KBM-7 (cell line): ENCODE results near the gene XKR3.
"Not testable (repeated sequence)": the region's sequence is repeated elsewhere in the genome, so short reads cannot be mapped to it uniquely, and the experiment has no call there.

Source experiments
- DNase-seq: peaks from one replicate; pipeline ENCODE4 v3.0.0-alpha.2; 2015
- in situ Hi-C: fragments of 300-500 bp; cut with MboI; formaldehyde crosslinking; loops from 2 replicates; pipeline ENCODE4 v1.14.3; 2020; ENCODE audit warnings: low sequenced_read_pairs, low pct_unique_long_range_greater_than_20kb, mixed read lengths

Gene XKR3

GRCh38 chr22:16824716-16825687, at the start of gene XKR3:
XKR3 (minus strand) TSS chr22:16825411; CDS start chr22:16808073, 17,338 bp downstream.
- peak; percentile 70 for DNase-seq
- in situ Hi-C loops: no loop called here

DNA sequence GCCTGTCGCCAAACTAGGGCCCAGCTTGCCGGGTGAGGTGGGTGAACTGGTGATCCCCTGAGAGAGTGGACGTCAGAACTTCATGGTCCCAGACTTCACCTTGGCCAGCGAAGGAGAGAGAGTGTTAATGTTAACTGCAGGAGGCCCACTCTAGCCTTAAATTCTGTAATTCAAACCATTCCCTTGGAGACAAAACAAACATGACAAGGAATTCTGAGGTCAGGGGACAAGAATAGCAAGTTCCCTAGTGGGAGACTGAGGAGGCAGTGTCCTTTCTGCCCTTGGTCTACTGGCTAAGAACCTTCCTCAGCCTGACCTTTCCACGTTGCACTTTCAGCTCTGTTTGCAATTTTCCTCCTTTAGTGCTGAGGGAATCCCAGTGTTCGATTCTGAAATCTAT, 44.4 kb upstream of the XKR3 start:
- DNase-seq: peak; percentile 21
- in situ Hi-C loops: not testable (repeated sequence)

GRCh38 chr22:16866167-16866566, 41.0 kb upstream of the XKR3 start:
- no peak for DNase-seq
- in situ Hi-C loops: no loop called here

GRCh38 chr22:16856851-16857250, 31.6 kb upstream of the XKR3 start:
- DNase-seq, in situ Hi-C loops: not testable (repeated sequence)

GRCh38 chr22:16854631-16855030, 29.4 kb upstream of the XKR3 start:
- DNase-seq: peak; percentile 9
- in situ Hi-C loops: no loop called here

DNA sequence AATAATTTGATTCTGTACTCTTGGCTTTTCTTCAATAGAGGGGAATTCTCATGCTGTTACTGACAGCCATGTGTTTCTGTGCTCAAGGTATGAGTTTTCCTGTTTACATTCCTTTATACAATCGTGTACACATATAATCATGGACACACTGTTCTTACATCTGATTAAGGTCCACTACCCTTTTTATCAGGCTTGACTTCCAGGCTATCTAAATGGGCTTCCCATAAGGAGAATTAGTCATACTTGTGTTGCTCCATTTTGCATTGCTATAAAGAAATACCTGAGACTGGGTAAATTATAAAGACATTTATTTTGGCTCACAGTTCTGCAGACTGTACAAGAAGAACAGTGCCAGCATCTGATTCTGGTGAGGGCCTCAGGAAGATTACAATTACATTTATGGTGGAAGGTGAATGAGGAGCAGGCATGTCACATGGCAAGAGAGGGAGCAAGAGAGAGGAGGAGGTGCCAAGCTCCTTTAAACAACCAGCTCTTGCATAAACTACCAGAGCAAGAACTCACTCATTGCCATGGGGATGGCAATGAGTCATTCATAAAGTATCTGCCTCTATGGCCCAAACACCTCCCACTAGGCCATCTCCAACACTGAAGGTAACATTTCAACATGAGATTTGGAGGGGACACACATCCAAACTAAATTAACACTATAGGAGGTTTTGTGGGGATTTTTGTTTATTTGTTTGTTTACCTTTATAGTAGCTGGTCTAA, 26.2 kb upstream of the XKR3 start:
- in situ Hi-C loops: not testable (repeated sequence)
- peak; percentile 11 for DNase-seq

DNA sequence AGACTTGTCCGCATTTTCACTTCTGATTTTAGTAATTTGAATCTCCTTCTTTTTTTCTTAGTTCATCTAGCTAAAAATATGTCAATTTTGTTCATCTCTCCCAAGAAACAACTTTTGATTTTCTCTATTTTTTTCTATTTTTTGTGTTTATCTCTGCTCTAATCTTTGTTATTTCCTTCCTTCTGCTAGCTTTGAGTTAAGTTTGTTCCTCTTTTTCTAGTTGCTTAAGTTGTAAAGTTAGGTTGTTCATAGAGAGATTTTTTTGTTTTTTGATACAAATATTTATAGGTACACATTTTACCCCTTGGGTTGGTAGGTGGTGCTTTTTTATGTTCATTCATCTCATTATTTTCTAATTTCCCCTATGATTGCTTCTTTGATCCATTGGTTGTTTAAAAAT, 22.1 kb upstream of the XKR3 start:
- DNase-seq: peak; percentile 69
- in situ Hi-C loops: no loop called here

GRCh38 chr22:16845881-16846280, 20.7 kb upstream of the XKR3 start:
- no peak for DNase-seq
- in situ Hi-C loops: no loop called here

DNA sequence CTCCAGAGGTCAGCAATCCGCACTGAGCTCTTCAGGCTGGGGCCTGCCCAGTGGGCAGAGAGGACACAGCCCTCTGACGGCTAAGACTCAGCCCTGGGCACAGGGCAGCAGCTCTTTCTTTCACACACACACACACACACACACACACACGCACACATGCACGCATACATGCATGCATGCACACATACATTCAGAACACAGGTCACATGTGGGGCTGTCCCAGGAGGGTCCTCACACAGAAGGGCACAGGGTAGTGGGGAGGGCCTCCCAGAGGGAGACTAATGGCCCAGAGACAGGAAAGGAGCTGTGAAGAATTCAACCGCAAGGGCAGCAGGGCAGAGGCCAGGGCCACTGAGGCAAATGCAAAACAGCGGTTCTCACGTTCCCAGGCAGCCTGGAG, 20.3 kb upstream of the XKR3 start:
- no peak for DNase-seq
- in situ Hi-C loops: no loop called here

DNA sequence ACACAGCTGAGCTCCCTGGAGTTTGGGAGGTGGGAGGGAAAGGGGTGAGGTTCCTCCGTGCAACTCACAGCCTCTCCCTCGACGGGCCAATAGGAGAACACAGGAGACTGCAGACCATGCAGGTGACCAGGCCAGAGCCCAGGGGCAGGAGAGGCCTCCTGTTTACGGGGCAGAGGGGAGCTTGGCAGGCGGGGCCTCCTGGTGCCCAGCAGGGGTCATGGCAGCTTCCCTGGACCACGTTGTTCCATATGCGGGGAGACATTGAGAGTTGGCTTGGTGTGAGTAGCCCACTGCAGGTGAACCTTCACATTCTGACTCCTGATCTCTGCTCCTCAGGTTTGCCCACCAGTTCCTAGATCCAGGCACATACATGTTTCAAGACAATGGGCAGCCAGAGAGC, 19.3 kb upstream of the XKR3 start:
- DNase-seq: no peak
- in situ Hi-C loops: no loop called here

DNA sequence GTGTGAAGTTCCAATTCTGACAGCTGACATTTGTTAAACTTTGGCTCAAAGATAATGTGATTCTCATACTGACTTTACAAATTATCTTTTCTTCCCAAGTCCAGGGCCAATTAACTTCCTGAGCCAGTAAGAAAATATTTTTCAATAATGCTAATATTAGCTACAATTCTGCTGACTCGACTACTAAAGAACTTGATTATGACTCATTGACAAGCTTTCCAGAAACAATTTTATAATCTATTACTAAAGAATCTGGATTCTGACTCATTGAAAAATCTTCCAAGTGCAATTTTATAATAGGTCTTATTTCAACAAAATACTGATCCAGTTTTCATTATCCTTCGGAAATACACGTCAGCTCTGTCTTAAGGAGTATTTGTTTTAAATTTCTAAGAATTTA, 12.9 kb upstream of the XKR3 start:
- in situ Hi-C loops: no loop called here
- no peak for DNase-seq

DNA sequence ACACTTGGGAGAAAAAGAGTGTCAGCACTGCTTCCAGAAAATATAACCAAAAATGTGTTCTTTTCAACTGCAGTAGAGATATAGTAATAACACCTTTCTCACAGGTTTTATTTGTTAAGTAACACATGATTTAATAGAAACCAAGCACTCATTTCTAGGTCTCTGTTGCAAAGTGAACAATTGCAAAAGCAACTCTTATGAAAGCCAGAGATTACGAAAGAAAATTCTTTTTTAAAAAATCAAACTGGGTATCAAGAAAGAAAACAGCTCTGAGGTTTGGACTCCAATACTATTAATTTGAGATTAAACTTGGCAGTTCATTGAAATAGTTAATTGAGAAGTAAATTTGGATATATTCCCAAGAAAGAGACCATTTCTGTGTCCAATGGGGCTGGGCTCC, 9.8 kb upstream of the XKR3 start:
- in situ Hi-C loops: no loop called here

GRCh38 chr22:16831257-16831656, 6.0 kb upstream of the XKR3 start:
- in situ Hi-C loops: no loop called here
- no peak for DNase-seq

More for the DNA sequence above, 9.8 kb upstream of the XKR3 start:
- no peak for DNase-seq

DNA sequence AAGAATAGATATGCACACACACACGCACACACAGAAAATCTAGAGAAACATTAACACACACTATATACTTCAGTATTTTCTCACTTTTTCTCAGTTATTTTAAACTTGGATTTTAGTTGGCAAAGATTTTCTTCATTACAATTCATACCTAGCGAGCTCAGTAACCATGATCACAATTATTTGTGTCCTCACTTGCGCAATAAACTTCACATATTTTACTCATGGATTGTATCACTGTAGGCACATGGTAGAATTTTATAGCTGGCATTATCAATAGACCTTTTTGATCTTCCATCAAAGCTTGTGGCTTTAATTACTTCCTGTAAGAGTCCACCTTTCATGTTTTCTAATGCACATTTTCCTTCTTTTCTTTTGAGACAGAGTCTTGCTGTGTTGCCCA, 4.8 kb upstream of the XKR3 start:
- in situ Hi-C loops: no loop called here
- DNase-seq: no peak

DNA sequence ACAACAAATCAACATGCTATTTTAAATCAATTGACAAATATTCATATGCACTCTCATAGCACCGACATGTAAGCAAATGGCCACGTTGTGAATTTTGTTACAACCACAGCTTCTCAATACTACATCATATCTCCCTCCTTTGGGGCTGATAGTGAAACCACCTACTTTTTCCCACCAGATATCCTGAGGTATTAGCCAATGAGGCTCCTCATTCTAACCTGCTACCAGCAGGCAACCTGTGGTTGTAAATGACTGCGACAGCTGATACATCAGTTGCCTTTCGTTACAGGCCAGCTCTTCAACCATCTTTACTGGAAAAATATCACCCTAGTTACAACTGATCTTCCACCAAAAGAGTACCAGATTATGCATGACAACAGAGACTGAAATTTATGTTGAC, 3.7 kb upstream of the XKR3 start:
- in situ Hi-C loops: no loop called here

GRCh38 chr22:16827506-16827905, 2.3 kb upstream of the XKR3 start:
- no peak for DNase-seq
- in situ Hi-C loops: no loop called here

More for the DNA sequence above, 3.7 kb upstream of the XKR3 start:
- DNase-seq: no peak

DNA sequence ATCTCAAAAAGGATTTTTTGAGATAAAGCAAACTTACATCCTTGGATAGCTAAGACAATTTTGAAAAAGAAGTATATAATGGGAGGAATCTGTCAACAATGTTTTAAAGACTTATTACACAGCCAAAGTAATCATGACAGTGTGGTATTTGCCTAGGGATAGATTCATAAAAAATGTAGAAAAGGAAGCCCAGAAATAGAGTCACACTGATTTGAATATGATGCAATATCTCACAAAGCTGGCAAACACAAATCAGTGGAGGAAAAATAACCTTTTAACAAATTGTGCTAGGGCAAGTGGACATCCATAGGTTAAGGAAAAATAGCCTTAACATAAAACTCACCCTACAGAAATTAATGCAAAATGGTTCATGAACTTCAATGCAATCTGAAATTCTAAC, 6.0 kb downstream of the XKR3 start:
- in situ Hi-C loops: no loop called here
- peak; percentile 25 for DNase-seq

DNA sequence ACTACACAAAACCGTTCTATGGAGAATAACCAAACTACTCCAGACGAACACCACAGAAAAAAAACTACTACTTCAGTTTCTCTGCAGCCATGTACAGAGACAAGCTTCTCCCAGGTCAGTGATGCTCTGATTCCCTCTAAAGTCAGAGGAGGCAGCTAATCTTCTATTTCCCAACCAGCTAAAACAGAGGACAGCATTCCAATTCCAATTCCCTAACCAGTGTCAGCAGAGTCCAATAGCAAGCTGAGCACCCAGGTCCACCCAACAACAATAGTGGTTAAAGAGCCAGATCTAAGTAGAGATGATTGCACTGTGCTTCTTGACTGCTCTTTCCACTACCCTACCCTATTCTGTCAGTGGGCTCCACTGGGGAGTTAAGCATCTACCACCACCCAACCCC, 6.7 kb downstream of the XKR3 start:
- in situ Hi-C loops: no loop called here
- DNase-seq: no peak

- in situ Hi-C loops: no loop called here
- no peak for DNase-seq
These were observed 10.1 kb downstream of the XKR3 start for GRCh38 chr22:16815073-16815472.

DNA sequence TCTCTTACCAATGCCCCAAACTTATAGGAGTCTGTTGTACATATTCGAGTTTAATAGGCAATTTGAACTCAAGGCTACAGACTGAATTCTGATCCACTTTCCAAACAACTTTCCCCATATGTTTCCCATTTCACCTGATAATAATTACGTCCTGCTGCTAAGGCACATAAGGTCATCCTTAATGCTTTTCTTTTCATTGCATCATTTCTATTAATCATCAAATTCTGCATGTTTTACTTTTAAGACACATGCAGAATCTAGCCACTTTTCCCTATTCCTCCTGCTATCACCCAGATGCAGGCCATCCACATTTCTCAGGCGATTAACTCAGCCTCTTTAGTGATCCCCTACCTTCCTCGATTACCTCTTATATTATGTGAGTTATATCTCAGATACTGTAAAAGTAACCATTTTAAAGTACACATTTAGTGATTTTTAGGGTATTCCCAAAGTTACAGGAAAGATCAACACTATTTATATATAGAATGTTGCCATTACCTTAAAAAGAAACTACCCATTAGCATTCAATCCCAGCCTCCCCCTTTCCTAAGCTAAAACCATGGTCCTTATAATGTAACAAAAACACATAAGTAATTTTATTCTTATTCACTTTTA, 14.9 kb downstream of the XKR3 start:
- in situ Hi-C loops: no loop called here

More for the DNA sequence above, 14.9 kb downstream of the XKR3 start:
- no peak for DNase-seq
